ENCODE data around the gene OVOL3. TPM values are rescaled to one million over a fixed set of nuclear protein-coding genes. Genes with fewer than 3 reads are reported as not detected.
A peak's percentile ranks its signal among the peaks of the same experiment; 100 is the strongest.

Gene OVOL3
- total RNA-seq, 1 experiment from 2014 or later, result 0.47 TPM

GRCh38 chr19:36113894-36114720 lies 3.2 kb downstream of the OVOL3 start:
- no peak for TF ChIP-seq EZH2 (IDR thresholded peaks at IDR 0.05; ENCODE audit: borderline replicate concordance, low read depth, low read length, poor library complexity, severe bottlenecking)
- TF ChIP-seq, protein P1, sequence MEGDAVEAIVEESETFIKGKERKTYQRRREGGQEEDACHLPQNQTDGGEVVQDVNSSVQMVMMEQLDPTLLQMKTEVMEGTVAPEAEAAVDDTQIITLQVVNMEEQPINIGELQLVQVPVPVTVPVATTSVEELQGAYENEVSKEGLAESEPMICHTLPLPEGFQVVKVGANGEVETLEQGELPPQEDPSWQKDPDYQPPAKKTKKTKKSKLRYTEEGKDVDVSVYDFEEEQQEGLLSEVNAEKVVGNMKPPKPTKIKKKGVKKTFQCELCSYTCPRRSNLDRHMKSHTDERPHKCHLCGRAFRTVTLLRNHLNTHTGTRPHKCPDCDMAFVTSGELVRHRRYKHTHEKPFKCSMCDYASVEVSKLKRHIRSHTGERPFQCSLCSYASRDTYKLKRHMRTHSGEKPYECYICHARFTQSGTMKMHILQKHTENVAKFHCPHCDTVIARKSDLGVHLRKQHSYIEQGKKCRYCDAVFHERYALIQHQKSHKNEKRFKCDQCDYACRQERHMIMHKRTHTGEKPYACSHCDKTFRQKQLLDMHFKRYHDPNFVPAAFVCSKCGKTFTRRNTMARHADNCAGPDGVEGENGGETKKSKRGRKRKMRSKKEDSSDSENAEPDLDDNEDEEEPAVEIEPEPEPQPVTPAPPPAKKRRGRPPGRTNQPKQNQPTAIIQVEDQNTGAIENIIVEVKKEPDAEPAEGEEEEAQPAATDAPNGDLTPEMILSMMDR (conservative IDR thresholded peaks at IDR 0.05; ENCODE audit: low read depth, low read length), result no peak
- peaks cover 17% of the 10 kb centered on the region for H3K36me3 ChIP-seq (ENCODE audit: insufficient read depth, low read length, poor library complexity, severe bottlenecking)
- peak overlapping the region; percentile 78 for H3K27ac ChIP-seq (ENCODE audit: low read depth, low read length, poor library complexity, severe bottlenecking)
- H3K4me1 ChIP-seq (ENCODE audit: insufficient read depth, low read length, poor library complexity, severe bottlenecking), result peaks cover 13% of the 10 kb centered on the region
- H3K4me3 ChIP-seq (ENCODE audit: low read depth, low read length, poor library complexity, severe bottlenecking), result peak overlapping the region; percentile 60
- TSS peak; percentile 48 for BruUV-seq (replicated peaks)
- DNase-seq (ENCODE audit: low spot score), result no peak
- POLR2A ChIA-PET (ENCODE audit: low non-redundant PET), result interaction anchor here (0.5 kb wide), 2 partner anchors 27 to 100 kb away, joined by 3 to 6 read pairs; partner anchors contain the start of genes ZNF146 and ZNF565
- intact Hi-C loops (cut with micrococcal nuclease; ENCODE audit: unreplicated experiment), result loop anchor here (2.0 kb wide), 1 partner anchor 59 kb away; the partner anchor contains the start of genes THAP8 and WDR62
- H3K27me3 ChIP-seq (replicated peaks; ENCODE audit: insufficient read depth, low read depth, low read length, poor library complexity), result no peaks in the 10 kb centered on the region
- no peaks in the 10 kb centered on the region for H3K9me3 ChIP-seq (ENCODE audit: low read depth, low read length, poor library complexity, severe bottlenecking)
- CTCF ChIA-PET, result no interaction called here

DNA sequence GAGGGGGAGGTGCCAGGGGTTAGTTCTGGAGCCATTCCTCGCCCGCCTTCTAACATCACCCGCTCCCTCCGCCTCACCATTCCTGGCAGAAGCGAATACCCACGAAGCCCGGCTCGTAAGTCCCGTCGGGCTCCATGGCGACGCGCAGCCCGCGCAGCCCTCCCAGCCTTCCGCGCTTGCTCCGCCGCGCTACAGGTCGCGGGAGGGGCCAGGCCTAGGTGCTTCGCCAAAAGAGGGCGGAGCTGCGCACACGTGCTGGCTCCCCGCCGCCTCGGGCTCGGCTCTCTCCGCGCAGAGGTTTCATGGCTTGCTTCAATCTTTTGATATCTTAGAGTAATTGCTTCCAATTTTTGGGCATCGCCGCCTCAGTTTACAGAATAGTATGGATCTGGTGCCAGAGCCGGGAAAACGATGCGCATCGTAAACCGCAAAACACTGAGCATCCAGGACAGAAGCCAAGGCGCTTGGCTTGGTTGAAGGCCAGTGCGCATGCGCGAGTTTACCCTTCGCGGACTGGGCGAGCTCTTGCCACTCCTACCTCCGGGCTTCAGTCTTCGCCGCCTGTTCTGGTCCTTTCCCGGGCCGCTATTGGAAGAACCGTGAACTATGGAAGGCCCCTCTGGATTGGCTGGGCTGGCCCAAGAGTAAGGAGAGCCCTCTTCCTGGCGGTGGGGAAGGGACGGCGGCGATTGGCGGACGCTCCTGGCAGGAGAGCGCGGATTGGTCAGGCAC lies 3.9 kb downstream of the OVOL3 start, which contains the start of gene POLR2I:
Gene POLR2I (minus strand): TSS at position 155 of the 732 bp plus-strand sequence. CDS start 19 bp downstream, at position 136.
- intact Hi-C loops (cut with micrococcal nuclease; ENCODE audit: unreplicated experiment), result loop anchor here (2.0 kb wide), 1 partner anchor 60 kb away; the partner anchor contains the start of genes THAP8 and WDR62
- H3K4me3 ChIP-seq (ENCODE audit: low read depth, low read length, poor library complexity, severe bottlenecking), result peak within 1 kb of the TSS; percentile 60
- CTCF ChIA-PET, result interaction anchor here (0.6 kb wide), 1 partner anchor 13 kb away, joined by 4 read pairs; no protein-coding TSS in a partner anchor
- peaks cover 13% of the 10 kb centered on the region for H3K4me1 ChIP-seq (ENCODE audit: insufficient read depth, low read length, poor library complexity, severe bottlenecking)
- peak within 1 kb of the TSS; percentile 78 for H3K27ac ChIP-seq (ENCODE audit: low read depth, low read length, poor library complexity, severe bottlenecking)
- H3K36me3 ChIP-seq (ENCODE audit: insufficient read depth, low read length, poor library complexity, severe bottlenecking), result peaks cover 18% of the 10 kb centered on the region
- no peaks in the 10 kb centered on the region for H3K9me3 ChIP-seq (ENCODE audit: low read depth, low read length, poor library complexity, severe bottlenecking)
- DNase-seq (ENCODE audit: low spot score), result peak; percentile 100
- BruUV-seq (replicated peaks), result no TSS peak
- POLR2A ChIA-PET (ENCODE audit: low non-redundant PET), result interaction anchor here (0.5 to 0.7 kb wide), 3 partner anchors 23 to 60 kb away, joined by 3 to 4 read pairs (median 4); partner anchors contain the start of gene WDR62
- no peaks in the 10 kb centered on the region for H3K27me3 ChIP-seq (replicated peaks; ENCODE audit: insufficient read depth, low read depth, low read length, poor library complexity)
- TF ChIP-seq, protein P1 (conservative IDR thresholded peaks at IDR 0.05; ENCODE audit: low read depth, low read length), result no peak
- no peak for TF ChIP-seq EZH2 (IDR thresholded peaks at IDR 0.05; ENCODE audit: borderline replicate concordance, low read depth, low read length, poor library complexity, severe bottlenecking)

Measured in A673 (cell line).